Sigmoid colon (tissue), 4 donors: ENCODE results near the gene PRKD1.

Experiments used
- CTCF ChIP-seq, 4 experiments: fragments of 450-650 bp in 3 of 4; fragments of 200-600 bp in 1 of 4; IDR thresholded peaks; one replicate each; pipeline ENCODE4 v1.5.1; 2016 to 2019; ENCODE audit warnings: antibody characterized with exemption in 4 of 4, mild to moderate bottlenecking in 3 of 4, moderate library complexity in 2 of 4
- EP300 ChIP-seq, 4 donors: sonication (generic); formaldehyde crosslinking; IDR thresholded peaks; one replicate each; pipeline ENCODE4 v1.6.1; 2017; ENCODE audit warnings: antibody characterized with exemption in 4 of 4
- POLR2A ChIP-seq, 2 donors: fragments of 450-650 bp; IDR thresholded peaks; one replicate each; pipeline ENCODE4 v1.6.1; 2016; ENCODE audit warnings: antibody characterized with exemption in 2 of 2, mild to moderate bottlenecking in 2 of 2, moderate library complexity in 2 of 2
- POLR2AphosphoS5 ChIP-seq, 4 donors: sonication (generic); formaldehyde crosslinking; IDR thresholded peaks; one replicate each; pipeline ENCODE4 v1.6.1; 2017; ENCODE audit warnings: antibody characterized with exemption in 4 of 4

- no peak for TF ChIP-seq CTCF (IDR thresholded peaks at IDR 0.05)
- no peak for TF ChIP-seq POLR2A (IDR thresholded peaks at IDR 0.05)
- no peak for TF ChIP-seq EP300 (IDR thresholded peaks at IDR 0.05)
- TF ChIP-seq POLR2AphosphoS5 (IDR thresholded peaks at IDR 0.05): no peak
Observed at GRCh38 chr14:29803045-29803444, 124.6 kb downstream of the PRKD1 start.
